Activated naive CD8-positive, alpha-beta T cell treated with anti-CD3 and anti-CD28 coated beads, Interleukin-2, amount 10 ng/mL, durations not matched to agents 7 days and 5 days (primary cell): ENCODE results near the gene SPEM3. TPM values are rescaled to one million over a fixed set of nuclear protein-coding genes. Genes with fewer than 3 reads are reported as not detected.

ENCODE experiments used
- ATAC-seq: fragments of 150-1000 bp; cut with Tn5 transposase; one replicate; pipeline ENCODE4 v1.10.0; 2021; ENCODE audit warnings: low read depth, moderate library complexity
- POLR2A ChIA-PET: fragments of 350-600 bp; sonication (Branson Sonifier 250); formaldehyde crosslinking; loops from one replicate; lab custom pipeline; 2021; ENCODE audit warnings: antibody characterized with exemption; lab: Charles Lee
- DNase-seq: peaks from one replicate; pipeline ENCODE4 v3.0.0; 2021
- H3K27ac Mint-ChIP-seq: one replicate; pipeline ENCODE4 v1.8.0; 2022; ENCODE audit warnings: mild to moderate bottlenecking, mixed read lengths
- H3K27me3 Mint-ChIP-seq: one replicate; pipeline ENCODE4 v1.8.0; 2022; ENCODE audit warnings: mild to moderate bottlenecking, moderate library complexity, mixed read lengths
- H3K36me3 Mint-ChIP-seq: one replicate; pipeline ENCODE4 v1.8.0; 2021; ENCODE audit warnings: mild to moderate bottlenecking, mixed read lengths
- H3K4me1 Mint-ChIP-seq: one replicate; pipeline ENCODE4 v1.8.0; 2021; ENCODE audit warnings: mixed read lengths
- H3K4me3 Mint-ChIP-seq: one replicate; pipeline ENCODE4 v1.8.0; 2022; ENCODE audit warnings: mild to moderate bottlenecking, moderate library complexity, mixed read lengths
- H3K9me3 Mint-ChIP-seq: one replicate; pipeline ENCODE4 v1.8.0; 2021; ENCODE audit warnings: mixed read lengths
- total RNA-seq, 2 experiments: library from RNA; stranded (reverse); gene quantifications; one replicate each; pipeline ENCODE4 v1.2.3, GENCODE V29; 2021

The SPEM3 gene
- total RNA-seq, 2 experiments from 2014 or later = not detected

DNA sequence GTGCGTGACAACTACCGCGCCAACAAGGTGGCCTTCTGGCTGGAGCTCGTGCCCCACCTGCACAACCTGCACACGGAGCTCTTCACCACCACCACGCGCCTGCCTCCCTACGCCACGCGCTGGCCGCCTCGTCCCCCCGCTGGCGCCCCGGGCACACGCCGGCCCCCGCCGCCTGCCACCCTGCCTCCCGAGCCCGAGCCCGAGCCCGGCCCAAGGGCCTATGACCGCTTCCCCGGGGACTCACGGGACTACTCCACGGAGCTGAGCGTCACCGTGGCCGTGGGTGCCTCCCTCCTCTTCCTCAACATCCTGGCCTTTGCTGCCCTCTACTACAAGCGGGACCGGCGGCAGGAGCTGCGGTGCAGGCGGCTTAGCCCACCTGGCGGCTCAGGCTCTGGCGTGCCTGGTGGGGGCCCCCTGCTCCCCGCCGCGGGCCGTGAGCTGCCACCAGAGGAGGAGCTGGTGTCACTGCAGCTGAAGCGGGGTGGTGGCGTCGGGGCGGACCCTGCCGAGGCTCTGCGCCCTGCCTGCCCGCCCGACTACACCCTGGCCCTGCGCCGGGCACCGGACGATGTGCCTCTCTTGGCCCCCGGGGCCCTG lies 11.5 kb upstream of the SPEM3 start:
- DNase-seq = no peak
- no peak for ATAC-seq
- POLR2A ChIA-PET = no interaction called here
- H3K4me3 Mint-ChIP-seq = no peak overlapping the region
- H3K27ac Mint-ChIP-seq = no peak overlapping the region
- H3K36me3 Mint-ChIP-seq = no peaks in the 10 kb centered on the region
- no peaks in the 10 kb centered on the region for H3K9me3 Mint-ChIP-seq
- H3K4me1 Mint-ChIP-seq = no peaks in the 10 kb centered on the region
- H3K27me3 Mint-ChIP-seq = no peaks in the 10 kb centered on the region

DNA sequence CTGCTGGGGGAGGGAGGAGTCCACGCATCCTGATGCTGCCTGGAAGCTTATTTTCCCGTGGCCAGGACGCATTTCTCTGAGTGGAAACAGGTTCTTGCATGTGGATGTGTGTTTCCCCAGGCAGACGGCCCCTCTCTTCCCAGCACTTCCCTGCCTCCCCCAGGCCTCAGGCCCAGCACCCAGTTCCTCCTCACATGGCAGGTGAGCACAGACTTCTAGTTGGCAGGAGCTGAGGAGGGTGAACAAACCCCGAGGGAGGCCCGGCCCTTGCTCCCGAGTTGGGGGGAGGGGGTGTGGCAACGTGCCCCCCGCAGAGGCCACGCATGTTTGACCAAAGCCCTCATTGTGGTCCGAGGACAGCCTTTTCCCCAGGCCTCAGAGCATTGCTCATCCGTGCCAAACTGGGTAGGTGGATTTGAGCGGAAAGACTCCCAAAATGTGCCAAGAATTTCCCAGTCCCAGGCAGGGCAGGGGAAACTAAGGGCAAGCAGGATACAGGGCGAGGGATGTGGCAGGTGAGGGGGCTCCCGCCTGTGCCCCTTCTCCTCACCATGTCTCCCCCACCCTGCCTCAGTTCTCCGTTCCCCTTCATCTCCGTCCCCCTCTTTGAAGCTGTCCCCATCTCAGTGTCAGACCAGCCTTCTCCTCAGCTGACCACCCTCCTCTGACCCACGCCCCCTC lies 10.0 kb upstream of the SPEM3 start:
- POLR2A ChIA-PET = interaction anchor here (0.6 kb wide), 1 partner anchor 56 kb away, joined by 9 read pairs; no protein-coding TSS in a partner anchor
- no peaks in the 10 kb centered on the region for H3K9me3 Mint-ChIP-seq
- DNase-seq (no peak), ATAC-seq (no peak)
- no peaks in the 10 kb centered on the region for H3K27me3 Mint-ChIP-seq
- H3K27ac Mint-ChIP-seq = no peak overlapping the region
- no peak overlapping the region for H3K4me3 Mint-ChIP-seq
- no peaks in the 10 kb centered on the region for H3K4me1 Mint-ChIP-seq
- no peaks in the 10 kb centered on the region for H3K36me3 Mint-ChIP-seq

- DNase-seq (no peak), ATAC-seq (no peak)
- Mint-ChIP-seq H3K4me1 (peaks cover 1% of the 10 kb centered on the region), H3K27ac (no peak within 1 kb of the TSS), H3K4me3 (no peak within 1 kb of the TSS), H3K36me3 (no peaks in the 10 kb centered on the region), H3K27me3 (no peaks in the 10 kb centered on the region), H3K9me3 (no peaks in the 10 kb centered on the region)
- POLR2A ChIA-PET = interaction anchor here (0.6 kb wide), 1 partner anchor 230 kb away, joined by 3 read pairs; the partner anchor contains the start of gene ATP1B2
Measured at GRCh38 chr17:7419819-7420610, 8.6 kb upstream of the SPEM3 start, which contains the start of gene SPEM1. TSS of gene SPEM1 (plus strand) at chr17:7420324. CDS start at chr17:7420385, 61 bp downstream.

GRCh38 chr17:7421186-7421585 lies 7.5 kb upstream of the SPEM3 start:
- ATAC-seq (no peak), DNase-seq (no peak)
- Mint-ChIP-seq H3K27me3 (no peaks in the 10 kb centered on the region), H3K4me3 (no peak overlapping the region), H3K36me3 (no peaks in the 10 kb centered on the region), H3K27ac (no peak overlapping the region), H3K9me3 (no peaks in the 10 kb centered on the region), H3K4me1 (peaks cover 1% of the 10 kb centered on the region)
- POLR2A ChIA-PET = no interaction called here

GRCh38 chr17:7423679-7424078 lies 5.0 kb upstream of the SPEM3 start:
- Mint-ChIP-seq H3K36me3 (no peaks in the 10 kb centered on the region), H3K9me3 (no peaks in the 10 kb centered on the region), H3K27me3 (no peaks in the 10 kb centered on the region), H3K27ac (no peak overlapping the region), H3K4me3 (no peak overlapping the region), H3K4me1 (peaks cover 1% of the 10 kb centered on the region)
- DNase-seq (no peak), ATAC-seq (no peak)
- POLR2A ChIA-PET = interaction anchor here (0.9 kb wide), 1 partner anchor 21 kb away, joined by 3 read pairs; no protein-coding TSS in a partner anchor

DNA sequence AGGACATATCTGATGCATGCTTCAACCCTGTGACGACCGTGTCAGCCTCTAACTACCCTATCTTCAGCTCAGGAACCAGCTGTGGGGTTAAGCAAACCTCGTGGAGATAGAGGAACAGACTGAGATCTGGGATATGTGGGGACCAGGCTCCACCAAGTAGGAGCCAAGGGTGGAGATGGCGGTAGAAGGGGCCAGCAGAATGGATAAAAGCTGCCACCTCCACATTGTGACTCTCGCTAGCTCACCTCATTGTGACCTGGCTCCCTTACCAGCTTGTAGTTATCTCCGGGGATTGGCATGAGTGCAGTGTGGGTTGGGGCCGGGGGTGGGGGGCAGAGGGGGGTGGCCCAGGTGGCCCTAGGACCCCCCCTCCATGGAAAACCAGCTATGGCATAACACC lies 3.3 kb upstream of the SPEM3 start, which contains the start of gene SPEM2:
Gene SPEM2, plus strand, starts transcription at position 301 of the 400 bp plus-strand sequence. Its CDS starts 73 bp downstream, at position 374.
- H3K4me1 Mint-ChIP-seq = peaks cover 1% of the 10 kb centered on the region
- POLR2A ChIA-PET = no interaction called here
- H3K27ac Mint-ChIP-seq = no peak within 1 kb of the TSS
- no peak for ATAC-seq
- H3K4me3 Mint-ChIP-seq = no peak within 1 kb of the TSS
- no peak for DNase-seq
- no peaks in the 10 kb centered on the region for H3K9me3 Mint-ChIP-seq
- no peaks in the 10 kb centered on the region for H3K36me3 Mint-ChIP-seq
- no peaks in the 10 kb centered on the region for H3K27me3 Mint-ChIP-seq

- POLR2A ChIA-PET = no interaction called here
- Mint-ChIP-seq H3K27ac (no peak overlapping the region), H3K27me3 (no peaks in the 10 kb centered on the region), H3K9me3 (no peaks in the 10 kb centered on the region), H3K36me3 (no peaks in the 10 kb centered on the region), H3K4me1 (peaks cover 1% of the 10 kb centered on the region), H3K4me3 (no peak overlapping the region)
- DNase-seq (no peak), ATAC-seq (no peak)
Measured at GRCh38 chr17:7425756-7426155, 2.9 kb upstream of the SPEM3 start.

GRCh38 chr17:7426203-7426863 lies 2.3 kb upstream of the SPEM3 start:
- POLR2A ChIA-PET = no interaction called here
- Mint-ChIP-seq H3K9me3 (no peaks in the 10 kb centered on the region), H3K27me3 (no peaks in the 10 kb centered on the region), H3K4me3 (no peak overlapping the region), H3K4me1 (peaks cover 1% of the 10 kb centered on the region), H3K36me3 (no peaks in the 10 kb centered on the region), H3K27ac (no peak overlapping the region)
- DNase-seq = no peak
- ATAC-seq = no peak

DNA sequence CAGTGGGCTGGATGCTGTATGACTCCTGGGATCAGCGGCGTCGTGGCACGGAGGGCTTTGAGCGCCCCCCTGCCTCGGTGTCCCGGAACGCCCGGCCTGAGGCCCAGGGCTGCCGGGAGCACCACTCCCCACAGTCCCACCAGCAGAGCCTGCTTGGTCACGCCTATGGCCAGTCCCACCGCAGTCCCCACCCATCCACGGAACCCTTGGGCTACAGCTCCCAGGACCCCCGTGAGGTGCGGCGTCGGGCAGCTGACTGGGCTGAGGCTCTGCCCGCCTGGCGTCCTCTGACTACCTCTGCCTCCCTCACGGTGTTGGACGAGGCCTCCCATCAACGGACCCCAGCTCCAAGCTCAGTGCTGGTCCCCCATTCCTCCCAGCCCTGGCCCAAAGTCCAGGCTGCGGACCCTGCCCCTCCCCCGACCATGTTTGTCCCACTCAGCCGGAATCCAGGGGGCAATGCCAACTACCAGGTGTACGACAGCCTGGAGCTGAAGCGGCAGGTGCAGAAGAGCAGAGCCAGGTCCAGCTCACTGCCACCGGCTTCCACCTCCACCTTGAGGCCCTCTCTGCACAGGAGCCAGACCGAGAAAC lies 1.7 kb upstream of the SPEM3 start:
- no peak overlapping the region for H3K4me3 Mint-ChIP-seq
- no peaks in the 10 kb centered on the region for H3K36me3 Mint-ChIP-seq
- no peaks in the 10 kb centered on the region for H3K27me3 Mint-ChIP-seq
- H3K4me1 Mint-ChIP-seq = peaks cover 1% of the 10 kb centered on the region
- H3K27ac Mint-ChIP-seq = no peak overlapping the region
- POLR2A ChIA-PET = no interaction called here
- ATAC-seq (no peak), DNase-seq (no peak)
- H3K9me3 Mint-ChIP-seq = no peaks in the 10 kb centered on the region

DNA sequence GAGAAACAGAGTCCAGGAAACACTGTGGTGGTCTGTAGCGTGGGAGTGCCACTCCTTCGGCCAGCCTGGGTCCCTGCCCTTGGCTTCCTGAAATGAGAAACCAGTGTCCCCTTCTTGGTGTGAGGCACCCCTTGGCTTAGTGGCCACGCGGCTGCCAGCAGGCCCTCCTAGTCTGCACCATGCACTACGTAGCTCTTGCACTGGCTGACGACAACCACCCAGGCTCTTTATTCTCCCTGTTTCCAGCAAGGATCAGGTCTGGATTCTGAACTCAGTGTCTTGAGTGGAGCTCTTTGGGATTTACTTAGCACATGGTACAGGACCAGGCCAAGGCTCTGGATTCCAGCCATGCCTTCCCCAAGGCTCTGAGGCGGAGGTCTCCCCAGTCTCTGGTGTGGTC lies 1.1 kb upstream of the SPEM3 start:
- DNase-seq (no peak), ATAC-seq (no peak)
- POLR2A ChIA-PET = no interaction called here
- Mint-ChIP-seq H3K9me3 (no peaks in the 10 kb centered on the region), H3K4me3 (no peak overlapping the region), H3K4me1 (peaks cover 1% of the 10 kb centered on the region), H3K27me3 (no peaks in the 10 kb centered on the region), H3K27ac (no peak overlapping the region), H3K36me3 (no peaks in the 10 kb centered on the region)

- DNase-seq = no peak
- no peak for ATAC-seq
- no peaks in the 10 kb centered on the region for H3K9me3 Mint-ChIP-seq
- no peak overlapping the region for H3K4me3 Mint-ChIP-seq
- no peaks in the 10 kb centered on the region for H3K27me3 Mint-ChIP-seq
- POLR2A ChIA-PET = no interaction called here
- H3K4me1 Mint-ChIP-seq = no peaks in the 10 kb centered on the region
- H3K27ac Mint-ChIP-seq = no peak overlapping the region
- no peaks in the 10 kb centered on the region for H3K36me3 Mint-ChIP-seq
Measured at GRCh38 chr17:7429722-7430121, 1.1 kb downstream of the SPEM3 start.

DNA sequence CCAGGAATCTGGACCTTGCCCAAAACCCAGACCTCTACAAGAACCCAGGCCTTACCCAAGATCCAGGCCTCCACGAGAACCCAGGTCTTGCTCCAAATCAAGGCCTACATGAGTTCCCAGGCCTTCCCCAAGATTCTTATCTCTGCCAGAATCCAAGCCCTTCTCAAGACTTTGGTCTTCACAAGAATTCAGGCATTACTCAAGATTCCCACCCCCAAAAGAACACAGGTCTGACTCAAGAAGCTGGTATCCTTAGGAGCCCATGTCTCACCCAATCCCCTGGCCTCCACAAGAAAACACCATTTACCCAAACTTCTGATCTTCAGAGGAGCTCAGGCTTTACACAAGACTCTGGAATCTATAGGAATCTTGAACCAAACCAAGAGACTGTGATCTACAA lies 2.6 kb downstream of the SPEM3 start:
- Mint-ChIP-seq H3K4me3 (no peak overlapping the region), H3K36me3 (no peaks in the 10 kb centered on the region), H3K27ac (no peak overlapping the region), H3K9me3 (no peaks in the 10 kb centered on the region), H3K4me1 (peaks cover 2% of the 10 kb centered on the region), H3K27me3 (no peaks in the 10 kb centered on the region)
- ATAC-seq = no peak
- POLR2A ChIA-PET = no interaction called here
- no peak for DNase-seq

DNA sequence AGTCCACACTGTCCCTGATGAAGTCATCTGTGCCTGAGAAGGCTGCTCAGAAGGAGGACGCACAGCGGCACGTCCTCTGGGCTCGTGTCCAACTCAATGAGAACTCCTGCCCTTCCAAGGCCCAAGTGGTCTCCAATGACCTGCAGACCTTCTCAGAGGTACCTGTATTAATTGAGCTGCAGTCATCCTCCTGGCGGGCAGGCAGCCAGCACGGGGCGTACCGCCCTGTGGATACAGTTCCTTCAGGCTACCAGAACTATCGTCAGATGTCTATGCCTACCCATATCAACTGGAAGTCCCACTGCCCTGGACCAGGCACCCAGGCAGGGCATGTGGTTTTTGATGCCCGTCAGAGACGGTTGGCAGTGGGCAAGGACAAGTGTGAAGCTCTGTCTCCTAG lies 3.6 kb downstream of the SPEM3 start:
- no peak for DNase-seq
- H3K4me3 Mint-ChIP-seq = no peak overlapping the region
- H3K4me1 Mint-ChIP-seq = peaks cover 4% of the 10 kb centered on the region
- no peak for ATAC-seq
- no peak overlapping the region for H3K27ac Mint-ChIP-seq
- H3K27me3 Mint-ChIP-seq = no peaks in the 10 kb centered on the region
- POLR2A ChIA-PET = interaction anchor here (0.8 kb wide), 1 partner anchor 29 kb away, joined by 3 read pairs; no protein-coding TSS in a partner anchor
- H3K9me3 Mint-ChIP-seq = no peaks in the 10 kb centered on the region
- H3K36me3 Mint-ChIP-seq = peaks cover 2% of the 10 kb centered on the region
